Measurements from ENCODE around the gene F7.

DNA sequence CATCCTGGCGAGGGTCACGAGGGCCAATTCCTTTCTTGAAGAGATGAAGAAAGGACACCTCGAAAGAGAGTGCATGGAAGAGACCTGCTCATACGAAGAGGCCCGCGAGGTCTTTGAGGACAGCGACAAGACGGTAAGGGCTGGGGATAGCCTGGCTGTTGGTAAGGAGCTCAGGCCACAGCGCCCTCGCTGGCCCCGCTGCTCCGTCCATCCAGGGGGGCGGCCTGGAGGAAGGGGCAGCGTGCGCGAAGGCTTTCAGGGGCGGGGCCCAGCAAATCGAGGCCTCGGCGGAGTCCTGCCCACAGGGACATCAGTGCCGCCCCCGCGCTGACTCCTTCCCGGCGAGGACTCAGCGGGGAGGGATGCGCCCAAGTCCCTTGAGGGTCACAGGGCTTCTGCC, 23.9 kb downstream of the F7 start:
- TF ChIP-seq CTCF (IDR thresholded peaks at IDR 0.05): no peak
- TF ChIP-seq POLR2A (IDR thresholded peaks at IDR 0.05): no peak

Data from body of pancreas (tissue), 4 donors.